Posterior cingulate gyrus (tissue), 11 donors: Measurements from ENCODE around the gene LENG1.
A peak's percentile ranks its signal among the peaks of the same experiment; 100 is the strongest.

ENCODE experiments used
- DNase-seq, 10 donors: peaks; one replicate each; pipeline versions ENCODE4 v3.0.0 to v3.0.0-alpha.2; 2020 to 2021; ENCODE audit warnings: mixed read lengths in 3 of 10
- intact Hi-C: fragments of 100-400 bp; cut with DNase I; formaldehyde crosslinking; loops from one replicate; pipeline ENCODE4 v1.15.1; 2023

The LENG1 gene

DNA sequence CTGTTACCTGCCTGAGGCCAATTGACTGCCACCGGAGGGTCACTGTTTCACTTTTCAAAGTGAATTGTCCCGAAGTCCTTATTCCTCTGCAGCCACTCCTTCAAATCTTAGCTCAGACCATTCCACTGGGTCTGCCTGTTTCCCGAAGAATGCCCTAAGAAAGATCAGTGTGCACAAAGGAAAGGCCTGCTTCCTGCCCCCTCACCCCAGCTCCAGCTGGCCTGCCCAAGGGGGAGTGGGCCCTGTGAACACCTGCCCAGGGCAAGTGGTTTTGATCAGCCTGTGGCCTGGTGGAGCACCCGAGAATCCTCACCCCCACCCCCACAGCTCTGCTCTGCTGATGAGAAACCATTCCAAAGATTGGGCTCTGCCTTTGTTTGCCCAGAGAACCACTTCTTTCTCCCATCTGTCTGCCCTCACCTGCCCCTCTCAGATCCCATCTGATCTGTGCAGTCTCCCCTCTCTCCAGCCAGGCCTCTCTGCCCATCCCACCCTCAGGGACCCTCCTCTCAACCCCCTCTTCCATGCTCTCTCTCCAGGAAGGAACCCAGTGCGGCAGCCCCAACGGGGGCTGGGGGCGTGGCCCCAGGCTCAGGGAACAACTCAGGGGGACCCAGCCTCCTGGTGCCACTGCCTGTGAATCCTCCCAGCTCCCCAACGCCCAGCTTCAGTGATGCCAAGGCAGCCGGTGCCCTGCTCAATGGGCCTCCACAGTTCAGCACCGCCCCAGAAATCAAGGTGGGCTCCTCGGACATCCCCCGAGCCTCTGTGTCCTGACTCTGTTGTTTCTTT, 10.3 kb downstream of the LENG1 start:
- intact Hi-C loops, result no loop called here
- no peak for DNase-seq

DNA sequence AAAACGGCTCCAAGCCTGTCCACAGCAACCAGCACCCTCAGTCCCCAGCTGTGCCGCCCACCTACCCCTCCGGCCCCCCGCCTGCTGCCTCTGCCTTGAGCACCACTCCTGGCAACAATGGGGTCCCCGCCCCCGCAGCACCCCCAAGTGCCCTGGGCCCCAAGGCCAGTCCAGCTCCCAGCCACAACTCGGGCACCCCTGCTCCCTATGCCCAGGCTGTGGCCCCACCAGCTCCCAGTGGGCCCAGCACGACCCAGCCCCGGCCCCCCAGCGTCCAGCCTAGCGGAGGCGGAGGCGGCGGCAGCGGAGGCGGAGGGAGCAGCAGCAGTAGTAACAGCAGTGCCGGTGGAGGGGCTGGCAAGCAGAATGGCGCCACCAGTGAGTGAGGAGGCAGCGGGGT, 11.4 kb downstream of the LENG1 start:
- intact Hi-C loops, result no loop called here
- DNase-seq, result no peak

DNA sequence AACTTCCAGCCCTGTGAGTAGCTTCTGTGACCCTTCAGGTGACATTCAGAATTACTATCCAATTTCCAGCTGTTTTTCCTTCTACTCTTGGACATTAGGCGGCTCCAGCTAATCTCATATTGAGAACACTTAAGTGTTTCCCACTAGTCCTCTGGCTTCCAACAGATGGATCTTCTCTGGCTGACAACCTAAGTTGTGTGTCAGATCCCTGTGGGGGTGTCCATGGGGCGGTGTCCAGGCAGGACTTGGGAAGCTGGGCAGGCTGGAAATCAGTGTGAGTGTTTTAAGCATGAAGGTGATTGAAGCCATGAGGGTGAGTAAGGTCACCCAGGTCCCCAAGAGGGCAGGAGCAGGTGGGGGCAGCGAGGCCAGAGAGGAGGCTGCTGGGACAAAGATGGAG, 11.8 kb downstream of the LENG1 start:
- intact Hi-C loops, result no loop called here
- DNase-seq, result no peak

DNA sequence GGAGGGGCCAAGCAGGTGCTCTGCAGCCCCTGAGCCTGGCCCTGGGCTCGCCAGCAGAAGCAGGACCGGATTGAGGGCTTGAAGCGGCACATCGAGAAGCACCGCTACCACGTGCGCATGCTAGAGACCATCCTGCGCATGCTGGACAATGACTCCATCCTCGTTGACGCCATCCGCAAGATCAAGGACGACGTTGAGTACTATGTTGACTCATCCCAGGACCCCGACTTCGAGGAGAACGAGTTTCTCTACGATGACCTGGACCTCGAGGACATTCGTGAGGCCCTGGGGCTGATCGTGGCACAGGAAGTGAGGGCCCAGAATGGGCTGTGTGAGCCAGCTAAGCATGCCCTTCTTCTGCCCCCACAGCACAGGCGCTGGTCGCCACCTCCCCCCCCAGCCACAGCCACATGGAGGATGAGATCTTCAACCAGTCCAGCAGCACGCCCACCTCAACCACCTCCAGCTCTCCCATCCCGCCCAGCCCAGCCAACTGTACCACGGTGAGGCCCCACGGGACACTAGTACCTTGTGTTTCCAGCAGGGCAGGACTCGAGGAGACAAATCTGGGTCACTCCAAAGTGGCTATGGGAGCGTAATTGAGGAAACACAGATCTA, 13.9 kb downstream of the LENG1 start:
- no peak for DNase-seq
- intact Hi-C loops, result no loop called here

DNA sequence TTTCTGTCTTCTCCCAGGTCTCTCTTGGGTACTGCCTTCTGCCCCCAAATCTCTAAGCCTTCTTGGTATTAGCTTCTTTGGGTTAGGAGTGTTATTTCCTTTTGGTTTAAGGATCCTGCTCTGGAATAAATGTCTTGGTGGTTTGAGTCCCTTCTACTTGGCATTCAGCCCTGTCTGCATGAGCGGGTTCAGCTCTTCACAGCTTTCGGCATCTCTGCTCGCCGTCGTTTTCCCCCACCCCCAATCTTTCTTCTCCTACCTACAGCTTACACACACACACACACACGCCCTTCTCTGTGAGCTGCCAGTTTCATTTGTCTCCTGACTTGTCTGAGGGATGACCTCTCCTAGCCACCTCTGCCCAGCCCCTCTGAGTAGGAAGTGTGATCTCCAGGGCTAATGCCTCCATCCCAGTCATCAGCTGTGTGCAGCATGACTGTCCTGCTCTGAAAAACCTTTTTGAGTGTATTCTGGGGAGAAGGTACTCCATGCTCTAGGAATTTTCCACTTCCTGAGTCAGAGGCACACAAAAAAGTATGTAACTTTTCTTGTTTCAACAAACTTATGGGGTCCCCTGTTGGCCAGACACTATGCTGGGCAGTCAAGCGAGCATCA, 17.2 kb downstream of the LENG1 start:
- DNase-seq, result no peak
- intact Hi-C loops, result no loop called here

DNA sequence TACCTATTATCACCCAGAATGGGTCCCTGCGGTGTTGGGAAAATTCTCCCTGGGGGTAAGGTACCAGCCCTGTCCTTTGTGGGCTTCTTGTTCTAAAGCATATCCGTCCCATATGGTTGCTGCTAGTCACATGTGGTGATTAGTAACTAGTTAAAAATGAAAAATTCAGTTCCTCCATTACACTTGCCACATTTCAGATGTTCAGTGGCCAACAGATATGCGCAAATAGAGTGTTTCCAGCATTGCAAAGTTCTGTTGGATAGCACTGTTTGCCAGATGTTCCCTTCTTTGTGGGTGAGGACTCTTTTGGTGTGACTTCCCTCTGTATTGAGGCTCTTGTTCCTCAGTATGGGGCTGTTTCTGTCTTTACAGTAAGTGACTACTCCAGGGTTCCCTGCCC, 18.2 kb downstream of the LENG1 start:
- DNase-seq, result no peak
- intact Hi-C loops, result no loop called here

DNA sequence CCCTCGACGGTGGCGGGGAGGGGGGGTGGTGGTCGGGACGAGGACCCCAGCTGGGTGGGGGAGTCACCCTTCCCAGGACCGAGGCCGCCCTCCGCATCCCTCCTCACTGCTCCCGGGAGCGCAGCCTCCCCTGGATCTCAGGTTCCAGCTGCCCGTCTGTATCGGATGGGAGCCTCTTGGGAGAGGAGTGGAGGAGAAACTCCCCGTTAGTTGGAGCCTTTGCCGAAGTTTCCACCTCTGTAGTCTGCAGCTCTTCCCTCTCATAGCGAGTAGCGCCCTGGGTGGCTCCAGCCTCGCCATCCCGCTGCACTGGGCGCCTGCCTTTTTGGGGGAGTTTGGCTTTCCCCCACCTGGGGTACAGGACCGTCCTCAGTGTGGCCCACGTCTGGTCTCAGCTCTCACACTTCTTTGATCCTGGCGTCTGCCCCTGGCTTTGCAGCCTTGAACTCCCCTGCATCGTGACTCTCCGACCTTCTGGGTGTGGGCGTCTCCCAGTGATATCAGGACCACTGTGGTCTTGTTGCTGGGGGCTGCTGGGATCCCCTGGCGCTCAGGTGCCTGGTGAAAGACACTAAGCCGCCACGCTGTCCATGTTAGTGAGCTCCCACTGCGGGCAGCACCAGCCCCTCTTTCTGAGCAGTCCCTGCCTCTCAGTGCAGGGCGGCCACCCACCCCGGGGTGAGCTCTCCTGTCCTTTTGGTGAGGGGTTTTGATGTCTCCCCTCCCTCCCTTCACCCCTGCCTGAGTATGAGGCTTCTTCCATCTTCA, 20.8 kb downstream of the LENG1 start:
- DNase-seq, result no peak
- intact Hi-C loops, result no loop called here

DNA sequence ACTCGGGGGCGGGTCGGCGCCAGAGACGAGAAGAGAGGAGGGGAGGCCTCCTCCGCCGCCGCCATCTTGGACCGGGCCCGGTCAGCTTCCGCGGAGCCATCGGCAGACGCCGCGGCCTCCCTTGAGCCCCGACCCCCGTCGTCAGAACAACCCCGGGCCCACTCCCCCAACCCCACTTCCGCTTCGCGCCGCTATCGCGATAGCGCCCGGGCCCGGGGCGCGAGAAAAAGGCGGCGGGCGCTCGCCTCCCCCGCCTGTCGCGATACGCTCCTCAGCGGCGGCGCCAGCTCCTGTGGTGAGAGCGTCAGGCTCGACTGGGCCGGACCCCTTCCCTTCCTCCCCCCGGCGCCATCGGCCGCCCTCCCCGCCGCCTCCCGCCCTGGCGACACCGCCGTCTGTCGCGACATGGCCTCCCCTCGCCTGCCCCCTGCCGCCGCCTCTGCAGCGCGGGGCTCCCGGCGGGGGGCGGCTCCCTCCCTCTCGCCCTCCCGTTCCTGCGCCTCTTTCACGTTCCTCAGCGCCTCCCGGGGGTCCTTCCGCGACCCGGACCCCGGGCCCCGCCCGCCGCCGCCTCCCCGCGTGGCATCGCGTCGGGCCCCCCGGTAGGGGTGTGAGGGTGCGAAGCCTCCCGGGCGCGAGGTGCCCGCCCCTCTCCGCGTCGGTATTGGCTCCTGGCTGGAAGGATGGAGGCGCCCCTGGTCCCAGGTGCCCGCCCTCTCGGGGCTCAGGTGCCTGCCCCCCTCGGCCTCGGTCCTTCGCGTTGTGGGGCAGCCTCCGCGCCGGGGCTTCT, 21.6 kb downstream of the LENG1 start, which contains the start of gene CNOT3:
Gene CNOT3 (plus strand): TSS at position 64 of the 790 bp plus-strand sequence. CDS start 5,217 bp downstream, outside the sequence.
- DNase-seq, result no peak
- intact Hi-C loops, result loop anchor here (1.0 to 2.0 kb wide), 2 partner anchors 23 to 35 kb away; partner anchors contain the start of genes NDUFA3, PRPF31 and TFPT

DNA sequence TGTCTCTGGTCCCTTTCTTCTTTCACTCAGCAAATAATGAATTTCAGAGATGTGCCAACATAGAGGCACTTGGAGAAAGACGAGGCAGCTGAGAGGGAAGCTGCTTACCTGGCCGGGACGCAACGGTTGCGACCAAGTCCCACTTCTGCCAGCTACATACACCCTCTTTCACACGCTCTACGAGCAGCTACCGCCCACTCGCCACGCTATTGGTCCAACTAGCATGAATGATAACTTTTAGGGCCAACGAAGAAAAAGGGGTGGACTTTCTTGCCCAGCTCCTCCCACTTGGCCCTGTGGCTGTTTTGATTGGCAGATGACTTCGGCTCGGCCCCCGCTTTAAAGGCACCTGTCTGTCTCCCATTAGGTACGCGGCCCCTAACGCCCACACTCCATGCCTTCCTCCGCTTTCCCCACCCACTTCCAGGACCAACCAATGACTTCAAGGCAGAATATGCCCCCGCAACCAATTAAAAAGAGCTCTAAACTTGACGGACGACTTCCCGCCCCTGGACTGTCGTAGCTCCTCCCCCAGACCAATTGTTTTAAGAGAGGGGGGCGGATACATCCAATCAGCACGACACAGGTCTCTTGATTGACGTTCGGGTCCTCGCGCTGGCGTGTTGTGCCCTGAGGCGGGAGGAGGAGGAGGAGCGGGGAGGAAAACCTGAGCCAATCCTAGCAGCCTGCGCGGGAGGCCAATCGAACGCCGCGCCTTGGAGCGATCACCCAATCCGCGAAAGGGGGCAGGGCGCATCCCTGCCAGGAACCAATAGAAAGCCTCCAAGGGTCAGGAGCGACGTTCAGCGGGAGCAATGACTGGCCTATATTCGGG, 22.4 kb downstream of the LENG1 start:
- peak; percentile 98 to 100 (median 99) for DNase-seq
- intact Hi-C loops, result loop anchor here (1.0 to 2.0 kb wide), 2 partner anchors 22 to 34 kb away; partner anchors contain the start of genes NDUFA3, PRPF31 and TFPT

DNA sequence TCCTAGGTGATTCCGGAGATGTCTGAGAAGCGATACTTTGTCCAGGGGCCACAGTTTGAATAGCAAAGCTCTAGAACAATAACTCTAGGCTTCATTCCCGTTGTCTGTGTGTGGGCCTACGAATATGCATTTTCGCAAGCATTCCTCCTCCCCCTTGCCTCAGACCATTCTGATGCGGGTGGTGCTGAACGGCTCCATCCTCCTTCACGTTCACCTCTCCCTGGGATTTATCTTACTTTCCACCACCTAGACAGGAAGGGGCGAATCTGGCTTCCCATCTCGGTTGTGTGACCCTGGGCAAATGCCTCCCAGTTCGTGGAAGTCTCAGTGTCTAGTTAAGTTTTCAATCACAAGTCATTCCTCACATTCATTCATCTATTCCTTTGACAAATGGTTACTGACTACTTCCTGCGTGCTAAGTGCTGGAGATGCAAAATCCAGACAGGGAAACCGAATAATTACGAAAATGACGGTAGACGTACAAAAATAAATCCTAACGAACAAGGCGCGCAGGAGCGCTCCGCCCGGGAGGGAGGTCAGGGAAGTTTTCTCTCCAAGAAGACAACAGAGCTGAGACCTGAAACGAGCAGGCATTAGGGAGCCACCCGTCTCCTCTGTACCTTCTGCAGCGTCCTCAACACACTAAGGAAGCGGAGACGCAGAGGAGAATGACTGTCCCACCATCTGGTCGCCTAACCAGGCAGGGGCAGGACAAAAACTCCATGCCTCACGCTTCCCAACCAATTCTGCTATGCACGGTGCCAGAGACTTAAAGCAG, 23.2 kb downstream of the LENG1 start:
- intact Hi-C loops, result loop anchor here (2.0 kb wide), 1 partner anchor 33 kb away; the partner anchor contains the start of gene NDUFA3
- DNase-seq, result no peak

DNA sequence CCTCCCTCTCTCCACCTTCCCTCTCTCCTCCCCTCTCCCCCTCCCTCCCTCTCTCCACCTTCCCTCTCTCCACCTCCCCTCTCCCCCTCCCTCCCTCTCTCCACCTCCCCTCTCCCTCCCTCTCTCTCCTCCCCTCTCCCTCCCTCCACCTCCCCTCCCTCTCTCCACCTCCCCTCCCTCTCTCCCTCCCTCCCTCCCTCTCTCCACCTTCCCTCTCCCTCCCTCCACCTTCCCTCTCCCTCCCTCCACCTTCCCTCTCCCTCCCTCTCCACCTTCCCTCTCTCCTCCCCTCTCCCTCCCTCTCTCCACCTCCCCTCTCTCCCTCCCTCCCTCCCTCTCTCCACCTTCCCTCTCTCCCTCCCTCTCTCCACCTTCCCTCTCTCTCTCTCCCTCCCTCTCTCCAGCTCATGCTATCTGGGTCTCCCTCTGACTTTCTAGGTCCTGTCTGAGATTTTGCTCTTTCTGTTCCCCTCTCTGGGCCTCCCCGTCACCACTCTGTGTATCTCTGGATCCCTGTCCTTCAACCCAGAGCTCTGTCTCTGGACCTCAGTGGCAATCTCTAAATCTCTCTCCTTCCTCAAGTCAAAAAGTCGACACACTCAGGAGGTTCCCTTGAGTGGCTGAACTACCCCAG, 25.4 kb downstream of the LENG1 start:
- no peak for DNase-seq
- intact Hi-C loops, result no loop called here

DNA sequence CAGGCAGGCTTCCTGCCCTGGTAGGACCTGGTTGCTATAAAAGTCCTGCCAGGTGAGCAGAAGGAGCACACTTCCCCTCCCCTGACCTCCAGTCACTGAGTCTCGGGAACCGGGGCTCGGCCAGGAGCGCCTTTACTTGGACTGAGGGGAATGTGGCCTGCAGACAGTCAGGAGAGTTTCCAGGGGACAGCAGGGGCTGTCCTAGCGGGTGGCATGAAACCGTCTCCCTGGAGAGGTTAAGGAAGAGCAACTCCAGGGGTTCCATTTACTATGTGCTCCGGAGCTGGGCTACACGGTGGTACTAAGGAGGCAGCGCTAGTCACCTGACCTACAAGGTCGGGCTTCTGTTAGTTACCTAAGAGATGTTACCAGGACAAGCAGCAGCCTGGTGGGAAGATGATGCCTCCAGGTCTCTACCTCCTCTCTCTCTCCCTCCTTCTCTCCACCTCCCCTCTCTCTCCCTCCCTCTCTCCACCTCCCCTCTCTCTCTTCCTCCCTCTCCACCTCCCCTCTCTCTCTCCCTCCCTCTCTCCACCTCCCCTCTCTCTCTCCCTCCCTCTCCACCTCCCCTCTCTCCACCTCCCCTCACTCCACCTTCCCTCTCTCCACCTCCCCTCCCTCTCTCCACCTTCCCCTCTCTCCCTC, 26.1 kb downstream of the LENG1 start:
- DNase-seq, result no peak
- intact Hi-C loops, result no loop called here

DNA sequence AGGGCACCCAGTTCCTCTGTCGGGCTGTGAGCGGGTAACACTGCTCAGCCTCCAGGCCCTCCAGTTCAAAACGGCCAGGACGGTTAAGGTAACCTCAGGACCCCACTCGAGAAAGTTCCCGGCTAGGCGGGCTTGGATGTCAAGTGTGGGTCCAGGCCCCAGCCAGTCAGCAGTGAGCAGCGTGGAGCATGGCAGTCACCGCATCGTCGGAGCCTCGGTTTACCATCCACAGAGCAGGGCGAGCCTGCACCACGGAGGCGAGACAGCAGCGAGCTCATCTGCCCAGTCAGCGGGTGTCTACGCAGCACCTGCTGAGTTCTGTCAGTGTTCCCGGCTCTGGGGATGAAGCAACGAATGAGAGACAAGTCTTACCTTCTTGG, 29.9 kb downstream of the LENG1 start:
- DNase-seq, result peak in 1 of 10 donors; percentile 60
- intact Hi-C loops, result no loop called here

DNA sequence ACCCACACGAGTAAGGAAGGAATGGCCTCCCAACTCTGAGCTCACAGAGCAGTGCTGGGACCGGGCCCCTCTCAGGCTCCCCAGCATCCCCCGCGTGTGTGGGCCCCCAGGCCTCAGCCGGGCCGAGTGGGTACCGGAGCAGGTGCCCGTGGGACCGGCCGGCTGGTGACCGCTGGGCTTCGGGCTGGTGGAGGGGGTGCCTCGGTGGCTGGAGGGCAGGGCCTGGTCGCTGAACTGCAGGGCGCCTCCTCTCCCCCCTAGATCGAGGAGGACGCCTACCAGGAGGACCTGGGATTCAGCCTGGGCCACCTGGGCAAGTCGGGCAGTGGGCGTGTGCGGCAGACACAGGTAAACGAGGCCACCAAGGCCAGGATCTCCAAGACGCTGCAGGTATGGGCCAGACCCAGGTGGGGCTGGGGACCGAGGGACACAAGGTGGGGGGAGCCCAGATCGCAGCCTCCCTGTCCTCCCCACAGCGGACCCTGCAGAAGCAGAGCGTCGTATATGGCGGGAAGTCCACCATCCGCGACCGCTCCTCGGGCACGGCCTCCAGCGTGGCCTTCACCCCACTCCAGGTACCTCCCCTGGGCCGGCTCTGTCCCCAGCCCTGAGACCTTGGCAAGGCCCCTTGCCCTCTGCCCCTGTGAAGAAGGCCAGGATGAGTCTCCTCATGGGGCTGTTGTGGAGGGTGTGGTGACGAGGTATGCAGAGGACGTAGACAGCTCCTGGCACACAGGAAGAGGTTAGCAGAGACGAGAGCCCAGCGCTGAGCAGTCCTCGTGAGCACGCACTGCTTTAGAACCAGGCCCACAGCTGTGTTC, 30.5 kb downstream of the LENG1 start:
- intact Hi-C loops, result no loop called here
- DNase-seq, result peak in 1 of 10 donors; percentile 75

DNA sequence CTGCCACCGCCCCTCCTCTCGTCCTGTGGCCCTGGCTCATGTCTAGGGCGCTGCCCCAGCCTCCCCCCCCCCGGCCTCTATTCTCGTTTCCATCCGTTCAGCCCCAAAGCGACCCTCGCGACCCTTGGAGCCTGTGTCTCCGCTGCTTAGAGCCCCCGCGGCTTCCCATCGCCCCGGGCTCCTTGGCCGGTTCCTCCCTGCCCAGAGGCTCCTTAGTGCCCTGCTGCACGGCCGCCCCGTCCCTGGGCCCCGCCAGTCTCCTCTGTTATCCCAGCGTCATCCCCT, 31.1 kb downstream of the LENG1 start:
- intact Hi-C loops, result no loop called here
- no peak for DNase-seq

DNA sequence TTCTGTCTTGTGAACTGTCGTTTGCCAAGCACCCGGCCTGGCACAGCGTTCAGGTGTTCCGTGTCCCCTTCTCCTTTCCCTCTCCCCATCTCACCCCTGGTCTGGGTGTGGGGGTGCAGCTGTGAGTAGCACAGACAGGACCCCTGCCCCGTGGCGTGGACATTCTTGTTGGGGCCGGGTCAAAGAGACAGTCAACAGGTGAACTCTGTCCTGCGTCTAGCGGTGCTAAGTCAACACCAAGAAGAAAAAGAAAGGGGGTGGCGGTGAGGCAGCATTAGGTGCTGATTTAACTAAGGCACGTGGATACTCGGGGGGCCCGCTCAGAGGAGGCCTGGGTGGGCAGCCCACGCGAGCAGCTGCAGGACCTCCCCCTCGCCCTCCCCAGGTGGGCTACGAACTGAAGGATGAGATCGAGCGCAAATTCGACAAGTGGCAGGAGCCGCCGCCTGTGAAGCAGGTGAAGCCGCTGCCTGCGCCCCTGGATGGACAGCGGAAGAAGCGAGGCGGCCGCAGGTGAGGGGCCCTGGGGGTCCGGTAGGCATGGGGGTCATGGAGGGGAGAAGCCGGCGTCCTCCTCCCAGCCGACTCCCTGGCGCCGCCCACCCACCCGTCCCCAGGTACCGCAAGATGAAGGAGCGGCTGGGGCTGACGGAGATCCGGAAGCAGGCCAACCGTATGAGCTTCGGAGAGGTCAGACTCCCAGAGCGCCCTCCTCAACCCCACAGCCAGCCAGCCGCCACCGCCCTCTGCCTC, 31.7 kb downstream of the LENG1 start:
- DNase-seq, result no peak
- intact Hi-C loops, result no loop called here
